Muscle layer of colon (tissue), 2 donors: ENCODE data around the gene PCTP.

ENCODE experiments used
- H3K27ac ChIP-seq: one replicate; pipeline ENCODE4 v1.7.0; 2013; ENCODE audit warnings: low read depth, mild to moderate bottlenecking, low read length, moderate library complexity
- H3K27me3 ChIP-seq, 2 donors: one replicate each; pipeline ENCODE4 v1.7.0; 2013; ENCODE audit warnings: low read length in 2 of 2, mild to moderate bottlenecking in 2 of 2; ENCODE audit not compliant: insufficient read depth in 2 of 2, control insufficient read depth in 1 of 2
- H3K36me3 ChIP-seq: one replicate; pipeline ENCODE4 v1.7.0; 2013; ENCODE audit warnings: mild to moderate bottlenecking, low read length; ENCODE audit not compliant: insufficient read depth
- H3K4me1 ChIP-seq: one replicate; pipeline ENCODE4 v1.7.0; 2013; ENCODE audit warnings: mild to moderate bottlenecking, low read length; ENCODE audit not compliant: insufficient read depth
- H3K4me3 ChIP-seq, 2 donors: one replicate each; pipeline ENCODE4 v1.7.0; 2013; ENCODE audit warnings: low read length in 2 of 2, low read depth in 1 of 2, mild to moderate bottlenecking in 1 of 2, moderate library complexity in 1 of 2
- H3K9ac ChIP-seq: one replicate; pipeline ENCODE4 v1.7.0; 2013; ENCODE audit warnings: low read length
- H3K9me3 ChIP-seq: one replicate; pipeline ENCODE4 v1.7.0; 2013; ENCODE audit warnings: mild to moderate bottlenecking, low read length
- donor health status: abdominal sarcoma.
- donor health status: Adenocarcinoma of cecum.

PCTP gene

GRCh38 chr17:55750750-55751657 lies at the start of gene PCTP:
Gene PCTP, plus strand, starts transcription at chr17:55751051. Its CDS starts 53 bp downstream, at chr17:55751104.
- Histone ChIP-seq H3K9me3 (no peaks in the 10 kb centered on the region), H3K27ac (peak within 1 kb of the TSS; percentile 79), H3K9ac (peak within 1 kb of the TSS; percentile 39), H3K4me1 (peaks cover 21% of the 10 kb centered on the region), H3K36me3 (peaks cover 12% of the 10 kb centered on the region), H3K4me3 (peak within 1 kb of the TSS; percentile 84 to 85), H3K27me3 (no peaks in the 10 kb centered on the region)

DNA sequence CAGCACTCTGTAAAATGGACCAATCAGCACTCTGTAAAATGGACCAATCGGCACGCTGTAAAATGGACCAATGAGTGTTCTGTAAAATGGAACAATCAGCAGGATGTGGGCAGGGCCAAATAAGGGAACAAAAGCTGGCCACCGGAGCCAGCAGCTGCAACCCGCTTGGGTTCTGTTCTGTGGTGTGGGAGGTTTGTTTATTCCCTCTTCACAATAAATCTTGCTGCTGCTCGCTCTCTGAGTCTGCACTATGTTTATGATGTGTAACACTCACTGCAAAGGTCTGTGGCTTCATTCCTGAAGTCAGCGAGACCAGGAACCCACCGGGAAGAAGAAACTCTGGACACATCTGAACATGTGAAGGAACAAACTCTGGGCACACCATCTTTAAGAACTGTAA lies 48.7 kb upstream of the PCTP start:
- Histone ChIP-seq H3K27ac (no peak overlapping the region), H3K4me3 (no peak overlapping the region), H3K27me3 (no peaks in the 10 kb centered on the region), H3K4me1 (peaks cover 5% of the 10 kb centered on the region), H3K9ac (no peak overlapping the region), H3K36me3 (no peaks in the 10 kb centered on the region), H3K9me3 (no peaks in the 10 kb centered on the region)

DNA sequence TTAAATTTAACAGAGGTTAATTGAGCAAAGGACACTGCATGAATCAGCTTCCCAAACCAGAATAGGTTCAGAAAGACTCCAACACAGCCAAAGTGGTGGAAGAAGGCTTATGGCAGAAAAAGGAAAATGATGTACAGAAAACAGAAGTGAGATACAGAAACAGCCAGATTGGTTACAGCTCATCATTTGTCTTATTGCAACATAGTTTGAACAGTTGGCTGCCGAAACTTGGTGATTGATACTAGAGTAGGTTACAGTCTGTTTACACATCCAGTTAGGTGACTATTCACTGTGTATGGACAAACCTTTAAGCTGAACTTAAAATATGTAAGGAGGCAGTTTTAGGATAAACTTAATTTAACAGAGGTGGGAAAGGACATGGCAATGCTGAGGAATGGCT lies 46.5 kb upstream of the PCTP start:
- H3K4me3 ChIP-seq, result no peak overlapping the region
- H3K36me3 ChIP-seq, result no peaks in the 10 kb centered on the region
- no peak overlapping the region for H3K9ac ChIP-seq
- no peaks in the 10 kb centered on the region for H3K9me3 ChIP-seq
- H3K27me3 ChIP-seq, result no peaks in the 10 kb centered on the region
- peaks cover 9% of the 10 kb centered on the region for H3K4me1 ChIP-seq
- H3K27ac ChIP-seq, result no peak overlapping the region

DNA sequence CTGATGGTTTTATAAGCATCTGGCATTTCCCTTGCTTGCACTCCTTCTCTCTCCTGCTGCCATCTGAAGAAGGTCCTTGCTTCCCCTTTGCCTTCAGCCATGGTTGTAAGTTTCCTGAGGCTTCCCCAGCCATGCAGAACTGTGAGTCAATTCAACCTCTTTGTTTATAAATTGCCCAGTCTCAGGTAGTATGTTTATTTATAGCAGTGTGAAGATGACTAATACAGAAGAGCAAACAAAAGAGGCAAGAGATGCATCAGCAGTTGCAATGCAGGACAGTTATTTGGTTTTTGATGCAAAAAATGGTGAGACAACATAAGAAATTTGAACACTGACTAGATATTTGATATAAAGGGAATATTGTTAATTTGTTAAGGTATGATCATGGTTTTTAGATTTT lies 45.0 kb upstream of the PCTP start:
- Histone ChIP-seq H3K27me3 (no peaks in the 10 kb centered on the region), H3K36me3 (no peaks in the 10 kb centered on the region), H3K9ac (no peak overlapping the region), H3K27ac (no peak overlapping the region), H3K9me3 (no peaks in the 10 kb centered on the region), H3K4me3 (no peak overlapping the region), H3K4me1 (peaks cover 14% of the 10 kb centered on the region)

DNA sequence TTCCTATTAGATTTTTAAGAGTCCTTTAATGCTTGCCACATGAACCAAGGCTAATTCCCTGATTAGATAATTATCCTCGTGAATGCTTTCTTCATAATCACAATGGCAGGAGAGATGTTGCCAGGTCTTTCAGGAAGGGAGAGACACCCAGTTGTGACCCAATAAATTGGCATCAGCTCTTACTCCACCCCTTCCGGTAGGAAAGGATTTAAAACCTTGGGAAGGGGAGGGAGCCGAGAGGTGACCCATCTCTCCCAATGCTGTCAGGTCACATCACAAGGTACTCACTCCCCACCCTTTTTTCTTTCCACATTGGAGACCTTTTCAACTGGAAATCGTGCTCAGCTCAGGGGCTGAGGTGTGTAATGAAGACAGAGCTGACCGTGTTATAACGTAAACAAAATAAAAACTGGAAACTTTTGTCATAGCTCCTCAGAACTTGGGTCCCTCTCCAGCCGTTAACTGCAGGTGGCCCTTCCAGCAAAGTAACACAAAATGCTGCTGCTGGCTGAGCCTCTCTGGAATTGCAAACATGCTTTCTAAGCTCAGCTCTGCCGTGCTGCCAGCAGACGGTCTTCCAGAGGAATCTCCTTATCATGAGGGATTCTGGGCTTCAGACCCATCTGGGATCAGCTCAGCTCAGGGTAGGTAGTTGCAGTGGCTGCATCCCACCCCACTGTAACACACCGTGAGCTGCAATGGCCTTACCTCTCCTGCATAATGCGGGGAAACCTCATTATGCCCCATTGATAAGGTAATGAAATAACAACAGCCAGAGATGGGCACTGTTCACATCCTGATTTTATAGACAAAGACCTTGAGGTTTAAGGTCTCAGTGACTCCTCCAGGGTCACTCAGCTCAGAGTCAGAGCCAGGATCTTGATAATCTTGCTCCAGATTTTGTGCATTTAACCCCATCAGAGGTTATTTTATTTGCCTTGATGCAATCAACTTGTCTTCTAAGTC lies 43.8 kb upstream of the PCTP start:
- H3K4me3 ChIP-seq, result no peak overlapping the region
- no peak overlapping the region for H3K9ac ChIP-seq
- no peak overlapping the region for H3K27ac ChIP-seq
- peaks cover 16% of the 10 kb centered on the region for H3K4me1 ChIP-seq
- H3K27me3 ChIP-seq, result no peaks in the 10 kb centered on the region
- no peaks in the 10 kb centered on the region for H3K36me3 ChIP-seq
- H3K9me3 ChIP-seq, result no peaks in the 10 kb centered on the region

DNA sequence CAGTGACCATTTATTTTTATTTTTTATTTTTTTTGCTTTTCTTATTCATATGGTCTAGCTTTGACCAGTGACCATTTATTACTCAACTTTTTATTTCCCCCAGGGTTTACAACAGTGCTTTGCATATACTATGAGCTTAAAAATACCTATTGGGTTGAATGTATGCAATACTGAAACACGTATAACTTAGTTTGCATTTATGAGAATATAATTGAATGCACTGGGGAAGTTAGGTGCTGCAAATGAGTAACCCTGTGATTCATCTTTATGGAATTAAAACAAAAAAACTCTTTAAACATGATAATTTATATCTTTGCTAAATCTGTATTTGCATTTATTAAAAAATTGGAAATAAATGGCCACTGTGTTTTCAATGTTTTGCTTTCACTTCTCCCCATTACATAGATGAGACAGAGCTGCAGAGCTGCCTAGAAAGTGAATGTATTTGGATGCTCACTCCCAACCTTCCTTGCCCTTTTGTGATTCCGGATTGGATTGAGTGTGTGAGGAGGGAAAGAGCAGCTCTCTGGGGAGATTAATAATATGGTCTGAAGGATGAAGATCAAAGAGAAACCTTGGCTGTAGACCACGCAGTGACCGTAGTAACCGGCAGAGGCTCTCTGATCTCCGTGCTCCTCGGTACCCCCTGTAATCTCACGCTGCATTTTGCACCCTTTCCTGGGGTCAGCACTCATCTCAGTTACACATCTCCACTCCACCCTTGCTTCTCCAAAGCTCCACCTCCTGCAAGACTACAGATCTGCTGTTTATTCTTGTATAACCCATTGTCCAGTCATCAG lies 42.5 kb upstream of the PCTP start:
- Histone ChIP-seq H3K4me3 (no peak overlapping the region), H3K9ac (no peak overlapping the region), H3K27me3 (no peaks in the 10 kb centered on the region), H3K4me1 (peaks cover 16% of the 10 kb centered on the region), H3K9me3 (no peaks in the 10 kb centered on the region), H3K36me3 (no peaks in the 10 kb centered on the region), H3K27ac (no peak overlapping the region)

DNA sequence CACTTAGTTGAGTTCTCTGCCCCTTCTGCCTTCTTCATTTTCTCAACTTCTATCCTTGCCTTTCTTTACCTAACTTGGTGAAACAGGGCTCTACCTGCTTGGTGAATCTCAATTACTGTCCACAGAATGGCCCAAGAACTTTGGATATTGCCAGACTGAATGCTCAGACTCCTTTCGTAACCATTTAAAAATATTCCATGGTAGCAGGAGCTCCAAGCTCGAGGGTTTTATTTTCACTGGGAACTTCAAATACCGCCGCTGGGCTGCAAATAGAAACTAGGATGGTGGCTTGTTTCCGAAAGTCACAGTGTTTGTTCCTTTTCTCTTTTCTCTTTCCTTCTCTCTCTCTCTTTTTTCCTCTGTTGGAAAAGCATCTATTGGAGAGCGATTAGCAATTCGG lies 41.4 kb upstream of the PCTP start:
- no peak overlapping the region for H3K27ac ChIP-seq
- H3K9ac ChIP-seq, result no peak overlapping the region
- H3K4me1 ChIP-seq, result peaks cover 16% of the 10 kb centered on the region
- H3K36me3 ChIP-seq, result no peaks in the 10 kb centered on the region
- H3K9me3 ChIP-seq, result no peaks in the 10 kb centered on the region
- H3K27me3 ChIP-seq, result no peaks in the 10 kb centered on the region
- no peak overlapping the region for H3K4me3 ChIP-seq

DNA sequence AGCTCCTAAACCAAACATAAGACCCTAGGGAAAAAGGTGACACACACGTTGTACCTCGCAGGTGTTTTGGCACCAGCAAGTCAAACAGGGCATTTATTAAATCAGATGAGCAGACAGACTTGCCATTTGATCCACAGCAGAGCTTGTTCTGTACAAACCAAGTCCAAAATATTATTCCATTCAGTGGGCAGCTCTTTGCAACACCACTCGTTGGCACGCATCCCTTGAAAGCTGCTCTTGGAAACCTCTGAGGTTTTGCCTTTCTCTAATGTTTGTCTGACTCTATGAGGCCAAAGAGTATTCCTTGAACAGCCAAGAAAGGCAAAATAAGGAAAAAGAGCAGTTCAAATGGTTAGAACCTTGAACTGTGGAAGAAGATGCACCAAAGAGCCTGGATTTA lies 40.9 kb upstream of the PCTP start:
- Histone ChIP-seq H3K27ac (no peak overlapping the region), H3K4me1 (peaks cover 16% of the 10 kb centered on the region), H3K9ac (no peak overlapping the region), H3K4me3 (no peak overlapping the region), H3K9me3 (no peaks in the 10 kb centered on the region), H3K27me3 (no peaks in the 10 kb centered on the region), H3K36me3 (no peaks in the 10 kb centered on the region)

DNA sequence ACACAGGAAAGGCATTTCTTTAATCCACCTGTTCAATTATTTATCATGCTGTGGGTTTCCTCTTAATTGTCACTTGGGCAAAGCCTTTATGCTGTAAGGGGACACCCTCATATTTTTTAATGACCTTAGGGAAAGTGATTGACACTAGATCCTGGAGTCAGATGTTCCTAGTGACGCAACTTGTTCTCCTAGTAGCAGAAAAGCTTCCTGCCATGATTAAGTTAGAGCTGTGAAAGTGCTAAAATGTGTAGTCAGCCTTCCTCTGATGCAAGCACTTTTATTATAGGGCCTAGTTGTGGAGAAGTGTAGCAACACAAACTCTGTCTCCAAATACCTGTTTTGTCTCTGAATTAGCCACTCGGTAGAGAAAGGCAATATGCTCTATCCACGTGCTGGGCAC lies 40.4 kb upstream of the PCTP start:
- no peaks in the 10 kb centered on the region for H3K27me3 ChIP-seq
- H3K4me3 ChIP-seq, result no peak overlapping the region
- no peaks in the 10 kb centered on the region for H3K9me3 ChIP-seq
- H3K4me1 ChIP-seq, result peaks cover 16% of the 10 kb centered on the region
- no peak overlapping the region for H3K9ac ChIP-seq
- no peaks in the 10 kb centered on the region for H3K36me3 ChIP-seq
- no peak overlapping the region for H3K27ac ChIP-seq

- peaks cover 16% of the 10 kb centered on the region for H3K4me1 ChIP-seq
- no peak overlapping the region for H3K27ac ChIP-seq
- no peaks in the 10 kb centered on the region for H3K36me3 ChIP-seq
- no peaks in the 10 kb centered on the region for H3K9me3 ChIP-seq
- no peaks in the 10 kb centered on the region for H3K27me3 ChIP-seq
- H3K4me3 ChIP-seq, result no peak overlapping the region
- no peak overlapping the region for H3K9ac ChIP-seq
Observed at GRCh38 chr17:55710829-55711496, 39.9 kb upstream of the PCTP start.
